Activated CD8-positive, alpha-beta T cell treated with anti-CD3 and anti-CD28 coated beads, Interleukin-2, amount 10 ng/mL, durations not matched to agents 7 days and 5 days (primary cell): Measurements from ENCODE around the gene FSTL1. TPM values are rescaled to one million over a fixed set of nuclear protein-coding genes. Genes with fewer than 3 reads are reported as not detected.
A peak's percentile ranks its signal among the peaks of the same experiment; 100 is the strongest.

ENCODE experiments used
- ATAC-seq: fragments of 150-1000 bp; cut with Tn5 transposase; one replicate; pipeline ENCODE4 v1.10.0; 2021; ENCODE audit warnings: moderate library complexity
- CTCF ChIA-PET: fragments of 350-600 bp; sonication (Branson Sonifier 250); formaldehyde crosslinking; loops from one replicate; lab custom pipeline; 2021; ENCODE audit warnings: antibody characterized with exemption; lab: Charles Lee
- POLR2A ChIA-PET: fragments of 350-600 bp; sonication (Branson Sonifier 250); formaldehyde crosslinking; loops from one replicate; lab custom pipeline; 2021; ENCODE audit warnings: antibody characterized with exemption; lab: Charles Lee
- DNase-seq: peaks from one replicate; pipeline ENCODE4 v3.0.0-alpha.2; 2020
- H3K27ac Mint-ChIP-seq: one replicate; pipeline ENCODE4 v1.8.0; 2021; ENCODE audit warnings: mild to moderate bottlenecking, mixed read lengths
- H3K27me3 Mint-ChIP-seq: one replicate; pipeline ENCODE4 v1.8.0; 2021; ENCODE audit warnings: low read depth, mixed read lengths
- H3K36me3 Mint-ChIP-seq: one replicate; pipeline ENCODE4 v1.8.0; 2021; ENCODE audit warnings: low read depth, mixed read lengths
- H3K4me1 Mint-ChIP-seq: one replicate; pipeline ENCODE4 v1.8.0; 2021; ENCODE audit warnings: low read depth, mixed read lengths
- H3K4me3 Mint-ChIP-seq: one replicate; pipeline ENCODE4 v1.8.0; 2021; ENCODE audit warnings: mild to moderate bottlenecking, mixed read lengths
- H3K9me3 Mint-ChIP-seq: one replicate; pipeline ENCODE4 v1.8.0; 2022; ENCODE audit warnings: mixed read lengths; ENCODE audit not compliant: insufficient read depth
- total RNA-seq, 2 experiments: library from RNA; stranded (reverse); gene quantifications; one replicate each; pipeline ENCODE4 v1.2.3, GENCODE V29; 2021

Gene FSTL1, protein sequence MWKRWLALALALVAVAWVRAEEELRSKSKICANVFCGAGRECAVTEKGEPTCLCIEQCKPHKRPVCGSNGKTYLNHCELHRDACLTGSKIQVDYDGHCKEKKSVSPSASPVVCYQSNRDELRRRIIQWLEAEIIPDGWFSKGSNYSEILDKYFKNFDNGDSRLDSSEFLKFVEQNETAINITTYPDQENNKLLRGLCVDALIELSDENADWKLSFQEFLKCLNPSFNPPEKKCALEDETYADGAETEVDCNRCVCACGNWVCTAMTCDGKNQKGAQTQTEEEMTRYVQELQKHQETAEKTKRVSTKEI
- total RNA-seq: under 1 TPM; 0.37 to 0.50 TPM

DNA sequence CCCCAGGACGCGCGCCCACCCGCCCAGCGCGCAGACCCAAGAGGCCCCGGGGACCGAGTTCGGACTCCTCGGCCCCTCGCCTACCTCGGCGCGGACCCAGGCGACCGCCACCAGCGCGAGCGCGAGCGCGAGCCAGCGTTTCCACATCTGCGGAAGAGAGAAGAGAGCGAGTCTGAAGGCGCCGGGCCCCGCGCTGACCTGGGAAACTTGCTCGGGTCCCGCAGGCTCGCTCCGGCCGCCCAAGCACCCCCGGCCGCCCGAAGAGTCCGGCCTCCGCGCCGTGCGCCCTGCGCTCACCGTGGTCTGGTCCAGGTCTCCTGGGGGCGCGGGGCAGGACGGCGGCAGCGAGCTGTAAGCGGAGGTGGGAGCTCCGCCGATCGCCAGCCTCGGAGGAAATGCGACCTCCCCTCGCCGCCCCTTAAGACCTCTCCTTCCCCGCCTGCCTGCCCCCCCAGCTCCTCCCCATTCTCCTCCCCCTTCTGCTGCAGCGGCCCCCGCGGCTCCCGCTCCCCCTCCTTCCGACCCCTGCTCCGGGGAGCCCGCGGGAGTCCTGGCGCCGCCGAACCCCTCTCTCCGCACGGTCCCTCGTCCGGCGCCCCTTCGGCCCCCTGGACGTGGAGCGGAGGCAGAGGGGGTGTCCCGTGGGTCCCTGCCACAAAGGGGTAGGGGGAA is at the start of gene FSTL1:
Gene FSTL1 (minus strand): TSS at position 393 of the 672 bp plus-strand sequence. CDS start 246 bp downstream, at position 147.
- Mint-ChIP-seq H3K4me3 (peak within 1 kb of the TSS; percentile 75), H3K9me3 (peaks cover 4% of the 10 kb centered on the region), H3K27me3 (peaks cover 59% of the 10 kb centered on the region), H3K36me3 (no peaks in the 10 kb centered on the region), H3K27ac (no peak within 1 kb of the TSS), H3K4me1 (peaks cover 4% of the 10 kb centered on the region)
- POLR2A ChIA-PET: no interaction called here
- ATAC-seq: peak; percentile 73
- CTCF ChIA-PET: interaction anchor here (0.9 kb wide), 1 partner anchor 33 kb away, joined by 4 read pairs; no protein-coding TSS in a partner anchor
- DNase-seq: no peak

DNA sequence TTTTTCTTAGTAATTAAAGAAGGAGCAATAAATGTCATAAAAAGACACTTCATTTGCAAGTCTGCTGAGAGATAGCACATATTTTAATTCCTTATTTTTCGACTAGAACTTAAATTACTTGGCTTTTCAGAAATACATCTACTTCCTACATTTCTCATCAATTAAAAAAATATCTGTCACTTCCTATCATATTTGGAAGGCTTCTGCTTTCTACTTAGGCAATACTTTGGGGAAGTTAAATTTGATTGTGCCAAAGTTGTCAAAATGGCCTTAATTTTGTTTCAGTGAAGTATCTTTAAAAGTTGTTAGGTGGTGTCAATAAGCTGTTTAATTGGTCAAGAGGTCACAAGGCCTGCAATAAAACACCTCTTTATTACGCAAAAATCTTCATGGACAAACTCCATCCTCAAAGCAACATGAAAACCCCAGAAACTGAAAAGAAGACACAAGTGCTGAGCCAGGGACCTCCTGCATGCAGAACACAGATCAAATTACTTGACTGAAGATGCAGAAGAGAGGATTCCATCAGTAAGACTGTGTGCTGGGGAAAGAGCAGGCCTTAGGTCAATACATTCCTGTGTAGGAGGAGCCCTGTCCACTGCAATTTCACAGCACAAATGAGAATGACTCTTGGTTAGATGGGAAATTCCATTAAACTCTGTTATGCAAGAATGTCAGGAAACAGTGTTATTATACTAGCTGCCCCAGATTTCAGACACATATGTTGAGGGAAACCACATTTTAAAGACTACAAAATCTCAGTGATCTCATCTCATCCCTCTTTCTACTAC is 48.0 kb upstream of the FSTL1 start:
- Mint-ChIP-seq H3K4me3 (no peak overlapping the region), H3K27ac (no peak overlapping the region), H3K36me3 (no peaks in the 10 kb centered on the region), H3K4me1 (no peaks in the 10 kb centered on the region), H3K27me3 (peaks cover 11% of the 10 kb centered on the region), H3K9me3 (no peaks in the 10 kb centered on the region)
- ATAC-seq (no peak), DNase-seq (no peak)
- CTCF ChIA-PET: no interaction called here
- POLR2A ChIA-PET: no interaction called here

DNA sequence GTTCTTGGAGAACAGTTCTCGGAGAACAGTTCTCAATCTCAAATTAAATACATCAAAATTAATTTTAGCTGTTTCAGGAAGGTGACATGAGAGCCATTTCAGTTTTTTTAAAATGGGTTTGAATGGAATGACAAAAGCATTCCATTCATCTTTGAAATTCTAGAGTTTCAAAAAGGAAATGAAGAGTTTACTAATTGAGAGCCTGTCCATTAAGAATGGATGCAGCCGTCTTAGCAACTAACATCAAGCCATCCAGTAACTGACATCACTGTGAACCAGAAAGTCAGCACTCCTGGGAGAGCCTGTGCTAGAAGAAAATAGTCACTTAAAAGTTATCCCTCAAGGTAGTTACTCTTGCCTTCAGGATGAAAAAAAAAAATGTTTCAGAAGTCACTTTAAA is 47.0 kb upstream of the FSTL1 start:
- Mint-ChIP-seq H3K9me3 (no peaks in the 10 kb centered on the region), H3K4me1 (no peaks in the 10 kb centered on the region), H3K27ac (no peak overlapping the region), H3K27me3 (peaks cover 11% of the 10 kb centered on the region), H3K4me3 (no peak overlapping the region), H3K36me3 (no peaks in the 10 kb centered on the region)
- CTCF ChIA-PET: no interaction called here
- no peak for DNase-seq
- ATAC-seq: no peak
- POLR2A ChIA-PET: no interaction called here

DNA sequence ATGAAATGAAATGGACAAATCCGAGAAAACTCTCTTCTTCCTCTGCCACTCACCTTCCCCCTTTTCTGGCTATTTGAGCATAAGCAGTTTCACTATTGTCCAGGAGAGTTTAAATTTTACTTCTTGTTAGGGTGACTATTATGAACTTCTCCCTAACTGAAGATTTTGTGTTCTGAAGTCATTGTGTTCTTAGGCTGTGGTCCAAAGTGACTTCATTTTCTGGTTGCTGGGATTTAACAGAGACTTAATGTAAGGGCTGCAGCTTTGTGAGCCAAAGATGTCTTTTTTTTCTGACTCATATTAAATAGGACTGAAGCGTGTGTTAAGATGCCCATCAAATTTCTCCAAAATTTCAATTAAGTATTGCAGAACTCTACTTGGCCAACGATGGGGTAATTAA is 46.5 kb upstream of the FSTL1 start:
- ATAC-seq: no peak
- Mint-ChIP-seq H3K4me1 (no peaks in the 10 kb centered on the region), H3K27me3 (peaks cover 11% of the 10 kb centered on the region)

DNA sequence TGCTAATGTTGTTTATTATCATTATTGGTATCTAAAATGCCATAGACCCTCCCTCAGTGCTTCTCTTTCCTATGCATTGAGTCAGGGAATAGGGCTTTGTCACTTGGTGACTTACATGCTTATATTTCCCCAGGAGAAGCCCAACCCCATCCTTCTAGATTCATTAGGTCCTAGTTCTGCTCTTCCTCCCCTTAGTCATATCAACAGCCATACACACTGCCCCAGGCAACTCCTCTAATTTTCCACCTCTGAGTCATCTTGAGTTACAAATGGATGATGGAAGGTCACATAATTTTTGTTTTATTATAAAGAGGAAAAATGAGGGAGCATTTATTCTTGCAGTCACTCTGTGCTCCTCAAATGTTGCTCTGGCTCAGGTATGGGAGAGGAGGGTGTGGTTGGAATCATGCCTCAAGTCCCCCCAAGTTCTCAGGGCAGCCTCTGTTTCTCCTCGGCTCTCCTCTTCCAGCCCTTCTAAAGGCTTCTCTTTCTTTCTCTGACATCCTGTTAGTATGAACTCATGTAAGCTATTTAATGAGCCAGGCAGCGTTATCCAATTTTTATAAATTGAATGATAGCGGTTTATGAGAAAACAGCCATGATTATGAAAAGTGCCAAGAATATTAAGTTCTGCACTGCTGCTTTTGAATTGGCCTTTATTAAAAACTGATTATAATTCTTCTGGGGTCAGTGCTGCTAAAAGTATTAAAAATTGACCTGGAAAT is 45.6 kb upstream of the FSTL1 start:
- no peak overlapping the region for H3K4me3 Mint-ChIP-seq
- POLR2A ChIA-PET: no interaction called here
- no peaks in the 10 kb centered on the region for H3K4me1 Mint-ChIP-seq
- no peak for DNase-seq
- no peaks in the 10 kb centered on the region for H3K36me3 Mint-ChIP-seq
- ATAC-seq: no peak
- peaks cover 13% of the 10 kb centered on the region for H3K27me3 Mint-ChIP-seq
- no peak overlapping the region for H3K27ac Mint-ChIP-seq
- no peaks in the 10 kb centered on the region for H3K9me3 Mint-ChIP-seq
- CTCF ChIA-PET: no interaction called here

More for the DNA sequence above, 46.5 kb upstream of the FSTL1 start:
- Mint-ChIP-seq H3K36me3 (no peaks in the 10 kb centered on the region), H3K4me3 (no peak overlapping the region), H3K9me3 (no peaks in the 10 kb centered on the region), H3K27ac (no peak overlapping the region)
- CTCF ChIA-PET: no interaction called here
- DNase-seq: no peak
- POLR2A ChIA-PET: no interaction called here

DNA sequence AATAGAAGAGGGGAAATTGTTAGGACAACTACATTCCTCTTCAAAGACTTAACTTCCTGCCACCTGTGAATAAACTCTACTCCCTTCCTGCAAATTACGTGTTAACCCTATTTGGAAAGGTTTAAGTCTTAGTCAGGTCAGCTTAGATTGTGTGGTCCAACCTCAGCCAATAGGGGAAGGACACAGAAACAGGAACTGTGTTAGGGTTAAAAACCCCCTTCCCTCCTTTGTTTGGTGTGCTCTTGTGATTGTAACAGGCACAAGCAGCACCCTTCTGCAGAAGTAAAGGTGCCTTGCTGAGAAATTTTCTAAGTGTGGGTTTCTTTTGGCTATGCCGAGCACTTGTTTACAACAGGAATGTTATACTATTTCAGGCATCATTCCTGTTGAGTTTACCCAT is 45.0 kb upstream of the FSTL1 start:
- ChIA-PET POLR2A (interaction anchor here (0.5 kb wide), 1 partner anchor 1638 kb away, joined by 3 read pairs; no protein-coding TSS in a partner anchor), CTCF (no interaction called here)
- Mint-ChIP-seq H3K36me3 (no peaks in the 10 kb centered on the region), H3K27me3 (peaks cover 11% of the 10 kb centered on the region), H3K4me3 (no peak overlapping the region), H3K27ac (no peak overlapping the region), H3K4me1 (no peaks in the 10 kb centered on the region), H3K9me3 (no peaks in the 10 kb centered on the region)
- ATAC-seq (no peak), DNase-seq (no peak)

DNA sequence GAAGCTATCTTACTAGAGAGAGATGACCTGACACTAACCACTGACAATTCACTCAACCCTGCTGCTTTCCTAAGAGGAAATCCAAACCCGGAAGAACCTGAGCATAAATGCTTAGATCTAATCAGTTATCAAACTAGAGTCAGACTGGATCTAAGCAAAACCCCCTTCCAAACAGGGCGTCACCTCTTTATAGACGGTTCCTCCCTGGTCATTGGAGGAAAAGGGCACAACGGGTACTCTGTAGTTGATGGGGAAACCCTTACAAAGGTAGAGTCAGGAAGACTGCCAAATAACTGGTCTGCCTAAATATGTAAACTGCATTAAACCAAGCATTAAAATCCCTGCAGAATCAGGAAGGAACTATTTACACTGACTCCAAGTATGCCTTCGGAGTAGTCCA is 41.3 kb upstream of the FSTL1 start:
- Mint-ChIP-seq H3K27ac (no peak overlapping the region), H3K36me3 (no peaks in the 10 kb centered on the region), H3K9me3 (no peaks in the 10 kb centered on the region), H3K4me3 (no peak overlapping the region), H3K27me3 (peaks cover 8% of the 10 kb centered on the region), H3K4me1 (no peaks in the 10 kb centered on the region)
- DNase-seq (no peak), ATAC-seq (no peak)
- ChIA-PET POLR2A (no interaction called here), CTCF (no interaction called here)

DNA sequence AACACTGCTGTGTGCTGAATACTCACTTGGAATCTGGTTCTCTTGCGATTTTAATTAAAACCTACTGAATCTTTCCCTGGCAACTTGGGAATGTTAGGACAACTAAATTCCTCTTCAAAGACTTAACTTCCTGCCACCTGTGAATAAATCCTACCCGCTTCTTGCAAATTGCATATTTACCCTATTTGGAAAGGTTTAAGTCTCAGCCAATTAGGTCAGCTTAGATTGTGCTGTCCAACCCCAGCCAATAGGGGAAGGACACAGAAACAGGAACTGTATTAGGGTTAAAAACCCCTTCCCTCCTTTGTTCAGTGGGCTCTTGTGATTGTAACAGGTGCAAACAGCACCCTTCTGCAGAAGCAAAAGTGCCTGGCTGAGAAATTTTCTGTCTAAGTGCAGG is 38.6 kb upstream of the FSTL1 start:
- H3K9me3 Mint-ChIP-seq: no peaks in the 10 kb centered on the region
- H3K27ac Mint-ChIP-seq: no peak overlapping the region
- DNase-seq (no peak), ATAC-seq (no peak)
- H3K4me3 Mint-ChIP-seq: no peak overlapping the region
- ChIA-PET CTCF (no interaction called here), POLR2A (no interaction called here)
- H3K36me3 Mint-ChIP-seq: no peaks in the 10 kb centered on the region
- H3K4me1 Mint-ChIP-seq: no peaks in the 10 kb centered on the region
- peaks cover 17% of the 10 kb centered on the region for H3K27me3 Mint-ChIP-seq

DNA sequence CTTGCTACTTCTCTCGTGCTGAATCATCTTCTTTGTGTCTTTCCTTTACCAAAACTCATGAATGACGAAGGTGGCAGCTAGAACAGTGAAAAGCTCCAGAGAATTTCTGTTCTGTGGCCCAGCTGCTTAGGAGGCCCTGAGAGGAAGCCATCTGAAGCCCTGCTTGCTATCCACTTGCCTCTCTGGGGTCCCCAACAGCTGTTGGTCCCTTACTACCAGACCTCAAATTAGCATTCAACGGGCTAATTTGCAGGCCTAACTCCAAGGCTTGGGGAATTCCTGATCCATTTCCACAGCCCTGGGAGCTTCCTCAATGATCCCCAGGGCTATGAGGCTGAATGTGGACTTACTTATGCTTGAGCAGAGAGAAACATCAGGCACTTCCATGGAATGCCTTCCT is 37.5 kb upstream of the FSTL1 start:
- ATAC-seq (no peak), DNase-seq (no peak)
- Mint-ChIP-seq H3K4me1 (no peaks in the 10 kb centered on the region), H3K27ac (no peak overlapping the region), H3K9me3 (no peaks in the 10 kb centered on the region), H3K4me3 (no peak overlapping the region), H3K36me3 (no peaks in the 10 kb centered on the region), H3K27me3 (peaks cover 20% of the 10 kb centered on the region)
- ChIA-PET POLR2A (no interaction called here), CTCF (interaction anchor here (1.1 kb wide), 1 partner anchor 70 kb away, joined by 4 read pairs; no protein-coding TSS in a partner anchor)

DNA sequence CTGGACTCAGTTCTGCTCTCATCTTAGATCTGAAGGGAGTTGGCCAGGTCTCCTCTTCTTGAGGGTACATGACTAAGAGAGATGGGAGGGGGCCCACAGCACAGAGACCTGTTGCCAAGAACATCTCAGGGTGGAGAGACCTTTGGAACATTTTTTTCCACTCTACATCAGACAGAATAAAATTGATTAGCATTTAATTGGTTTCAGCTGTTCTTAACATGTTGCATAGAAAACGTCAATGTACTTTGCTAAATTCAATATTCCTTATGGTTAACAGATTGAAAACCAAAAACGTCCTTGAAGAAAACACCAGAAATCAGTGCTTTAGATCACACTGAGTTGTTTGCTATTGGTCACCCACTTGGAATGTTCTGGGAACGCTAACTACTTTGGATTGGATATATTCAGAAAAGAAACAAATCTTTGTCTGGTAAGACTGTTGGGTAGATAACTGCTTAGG is 36.4 kb upstream of the FSTL1 start:
- no peaks in the 10 kb centered on the region for H3K36me3 Mint-ChIP-seq
- no peaks in the 10 kb centered on the region for H3K4me1 Mint-ChIP-seq
- POLR2A ChIA-PET: no interaction called here
- peaks cover 20% of the 10 kb centered on the region for H3K27me3 Mint-ChIP-seq
- H3K4me3 Mint-ChIP-seq: no peak overlapping the region
- ATAC-seq (no peak), DNase-seq (no peak)
- CTCF ChIA-PET: interaction anchor here (0.6 kb wide), 1 partner anchor 76 kb away, joined by 3 read pairs; no protein-coding TSS in a partner anchor
- no peak overlapping the region for H3K27ac Mint-ChIP-seq
- no peaks in the 10 kb centered on the region for H3K9me3 Mint-ChIP-seq

DNA sequence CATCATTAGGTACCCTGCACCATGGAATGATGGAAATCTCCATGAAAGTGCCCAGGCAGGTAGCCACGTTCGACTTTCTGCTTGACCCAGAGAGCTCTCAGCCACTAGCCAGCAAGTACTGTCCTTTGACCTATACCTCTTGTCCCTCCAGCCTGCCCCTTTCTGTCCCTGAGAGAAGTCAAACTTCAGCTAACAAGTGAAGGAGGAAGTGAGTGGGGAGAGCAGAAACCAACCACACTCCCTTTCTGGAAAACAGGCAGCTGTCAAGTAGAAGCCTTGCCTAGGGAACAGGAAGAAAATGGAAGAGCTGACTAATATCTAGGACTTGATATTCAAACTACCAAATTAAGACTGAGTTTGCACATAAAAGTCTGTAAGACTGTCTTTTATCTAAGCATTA is 30.3 kb upstream of the FSTL1 start:
- CTCF ChIA-PET: no interaction called here
- POLR2A ChIA-PET: no interaction called here
- no peak for ATAC-seq
- no peak for DNase-seq
- Mint-ChIP-seq H3K27me3 (peaks cover 13% of the 10 kb centered on the region), H3K4me1 (no peaks in the 10 kb centered on the region), H3K36me3 (no peaks in the 10 kb centered on the region), H3K9me3 (no peaks in the 10 kb centered on the region), H3K27ac (no peak overlapping the region), H3K4me3 (no peak overlapping the region)
